WI38 (cell line): ENCODE data around the gene CTSL.

Experiments
- H3K4me3 ChIP-seq: 2 replicates; pipeline ENCODE4 v1.5.1; 2011; ENCODE audit warnings: low read depth, mild to moderate bottlenecking, control low read depth, low read length
- TF ChIP-seq, protein P1 (sequence below): IDR thresholded peaks from 2 replicates; pipeline ENCODE4 v1.5.1; 2012; ENCODE audit warnings: low read depth, mild to moderate bottlenecking, control low read depth, low read length

The CTSL gene

DNA sequence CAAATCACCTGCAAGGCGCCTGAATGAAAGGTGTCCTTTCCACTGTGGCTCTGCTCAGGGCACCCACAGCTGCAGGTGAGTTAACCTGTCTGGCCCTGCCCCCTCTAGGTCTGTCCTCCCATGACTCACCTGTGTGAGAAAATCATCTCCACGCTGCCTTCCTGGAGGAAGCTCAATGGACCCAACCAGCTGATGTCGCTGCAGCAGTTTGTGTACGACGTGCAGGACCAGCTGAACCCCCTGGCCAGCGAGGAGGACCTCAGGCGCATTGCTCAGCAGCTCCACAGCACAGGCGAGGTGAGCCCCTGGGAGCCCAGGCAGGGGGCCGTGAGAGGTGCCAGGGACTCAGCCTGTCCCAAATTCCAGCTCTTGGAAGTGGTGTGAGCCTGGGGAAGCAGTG is 23.0 kb upstream of the CTSL start:
- no peak overlapping the region for H3K4me3 ChIP-seq
- TF ChIP-seq, protein P1, sequence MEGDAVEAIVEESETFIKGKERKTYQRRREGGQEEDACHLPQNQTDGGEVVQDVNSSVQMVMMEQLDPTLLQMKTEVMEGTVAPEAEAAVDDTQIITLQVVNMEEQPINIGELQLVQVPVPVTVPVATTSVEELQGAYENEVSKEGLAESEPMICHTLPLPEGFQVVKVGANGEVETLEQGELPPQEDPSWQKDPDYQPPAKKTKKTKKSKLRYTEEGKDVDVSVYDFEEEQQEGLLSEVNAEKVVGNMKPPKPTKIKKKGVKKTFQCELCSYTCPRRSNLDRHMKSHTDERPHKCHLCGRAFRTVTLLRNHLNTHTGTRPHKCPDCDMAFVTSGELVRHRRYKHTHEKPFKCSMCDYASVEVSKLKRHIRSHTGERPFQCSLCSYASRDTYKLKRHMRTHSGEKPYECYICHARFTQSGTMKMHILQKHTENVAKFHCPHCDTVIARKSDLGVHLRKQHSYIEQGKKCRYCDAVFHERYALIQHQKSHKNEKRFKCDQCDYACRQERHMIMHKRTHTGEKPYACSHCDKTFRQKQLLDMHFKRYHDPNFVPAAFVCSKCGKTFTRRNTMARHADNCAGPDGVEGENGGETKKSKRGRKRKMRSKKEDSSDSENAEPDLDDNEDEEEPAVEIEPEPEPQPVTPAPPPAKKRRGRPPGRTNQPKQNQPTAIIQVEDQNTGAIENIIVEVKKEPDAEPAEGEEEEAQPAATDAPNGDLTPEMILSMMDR, result no peak

DNA sequence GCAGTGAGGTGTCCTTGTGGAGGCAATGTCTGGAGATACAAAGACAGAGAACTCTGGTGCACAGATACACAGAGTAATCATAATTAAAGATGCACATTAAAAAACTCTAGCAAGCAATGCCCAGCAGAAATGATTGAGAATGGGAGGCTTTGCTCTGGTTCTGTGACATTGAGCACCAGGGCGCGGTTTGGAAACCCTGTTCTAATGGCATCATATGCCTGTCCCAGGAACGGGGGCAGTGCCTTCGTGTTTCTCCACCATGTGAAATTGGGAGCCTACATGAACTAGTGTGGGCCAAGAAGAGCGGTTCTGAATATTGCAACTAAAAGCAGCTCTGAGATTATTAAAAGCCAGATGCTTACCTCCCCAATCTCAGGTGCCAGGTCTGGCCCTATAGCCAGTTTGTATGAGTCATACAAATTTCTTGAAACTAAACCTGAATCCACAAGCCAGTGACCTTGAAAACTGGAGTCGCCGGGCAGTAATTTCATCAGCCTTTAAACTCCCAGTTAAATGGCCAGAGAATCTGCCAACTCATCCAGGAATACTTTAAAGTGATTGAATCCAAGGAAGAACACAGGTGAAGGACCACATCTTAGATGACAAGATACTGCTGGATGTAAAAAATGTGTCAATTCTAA is 22.2 kb upstream of the CTSL start:
- TF ChIP-seq, protein P1, result no peak
- no peak overlapping the region for H3K4me3 ChIP-seq

DNA sequence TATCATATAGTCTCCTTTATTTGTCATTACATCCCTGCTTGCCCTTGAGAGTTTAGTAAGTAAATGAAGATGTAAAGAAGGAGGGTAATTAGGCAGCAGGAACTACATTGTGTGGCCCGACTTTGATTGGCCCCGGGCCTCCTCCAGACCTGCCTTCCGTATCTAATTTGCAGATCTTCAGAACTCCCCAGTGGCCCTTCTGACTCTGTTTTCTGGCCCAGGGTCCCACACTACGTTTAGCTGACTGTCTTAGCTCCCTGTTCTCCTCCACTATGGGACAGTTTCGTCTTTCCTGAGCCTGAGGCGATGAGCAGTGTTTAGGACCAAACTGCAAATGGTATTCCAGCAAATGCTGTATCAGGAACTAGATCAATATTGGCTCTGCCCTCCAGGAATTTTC is 21.6 kb upstream of the CTSL start:
- TF ChIP-seq, protein P1, result no peak
- H3K4me3 ChIP-seq, result no peak overlapping the region

DNA sequence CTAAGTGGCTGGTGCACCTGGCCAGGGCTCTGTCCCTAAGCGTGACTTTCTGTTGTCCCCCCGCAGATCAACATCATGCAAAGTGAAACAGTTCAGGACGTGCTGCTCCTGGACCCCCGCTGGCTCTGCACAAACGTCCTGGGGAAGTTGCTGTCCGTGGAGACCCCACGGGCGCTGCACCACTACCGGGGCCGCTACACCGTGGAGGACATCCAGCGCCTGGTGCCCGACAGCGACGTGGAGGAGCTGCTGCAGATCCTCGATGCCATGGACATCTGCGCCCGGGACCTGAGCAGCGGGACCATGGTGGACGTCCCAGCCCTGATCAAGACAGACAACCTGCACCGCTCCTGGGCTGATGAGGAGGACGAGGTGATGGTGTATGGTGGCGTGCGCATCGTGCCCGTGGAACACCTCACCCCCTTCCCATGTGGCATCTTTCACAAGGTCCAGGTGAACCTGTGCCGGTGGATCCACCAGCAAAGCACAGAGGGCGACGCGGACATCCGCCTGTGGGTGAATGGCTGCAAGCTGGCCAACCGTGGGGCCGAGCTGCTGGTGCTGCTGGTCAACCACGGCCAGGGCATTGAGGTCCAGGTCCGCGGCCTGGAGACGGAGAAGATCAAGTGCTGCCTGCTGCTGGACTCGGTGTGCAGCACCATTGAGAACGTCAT is 19.7 kb upstream of the CTSL start:
- H3K4me3 ChIP-seq, result no peak overlapping the region
- TF ChIP-seq, protein P1, result no peak

DNA sequence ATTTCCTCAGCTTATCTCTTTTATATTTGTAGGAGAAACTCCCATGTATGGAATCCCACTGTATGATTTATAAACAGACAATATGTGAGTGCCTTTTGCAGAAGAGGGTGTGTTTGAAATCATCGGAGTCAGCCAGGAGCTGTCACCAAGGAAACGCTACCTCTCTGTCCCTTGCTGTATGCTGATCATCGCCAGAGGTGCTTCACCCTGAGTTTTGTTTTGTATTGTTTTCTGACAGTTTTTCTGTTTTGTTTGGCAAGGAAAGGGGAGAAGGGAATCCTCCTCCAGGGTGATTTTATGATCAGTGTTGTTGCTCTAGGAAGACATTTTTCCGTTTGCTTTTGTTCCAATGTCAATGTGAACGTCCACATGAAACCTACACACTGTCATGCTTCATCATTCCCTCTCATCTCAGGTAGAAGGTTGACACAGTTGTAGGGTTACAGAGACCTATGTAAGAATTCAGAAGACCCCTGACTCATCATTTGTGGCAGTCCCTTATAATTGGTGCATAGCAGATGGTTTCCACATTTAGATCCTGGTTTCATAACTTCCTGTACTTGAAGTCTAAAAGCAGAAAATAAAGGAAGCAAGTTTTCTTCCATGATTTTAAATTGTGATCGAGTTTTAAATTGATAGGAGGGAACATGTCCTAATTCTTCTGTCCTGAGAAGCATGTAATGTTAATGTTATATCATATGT is 18.0 kb upstream of the CTSL start:
- TF ChIP-seq, protein P1, result no peak
- no peak overlapping the region for H3K4me3 ChIP-seq

DNA sequence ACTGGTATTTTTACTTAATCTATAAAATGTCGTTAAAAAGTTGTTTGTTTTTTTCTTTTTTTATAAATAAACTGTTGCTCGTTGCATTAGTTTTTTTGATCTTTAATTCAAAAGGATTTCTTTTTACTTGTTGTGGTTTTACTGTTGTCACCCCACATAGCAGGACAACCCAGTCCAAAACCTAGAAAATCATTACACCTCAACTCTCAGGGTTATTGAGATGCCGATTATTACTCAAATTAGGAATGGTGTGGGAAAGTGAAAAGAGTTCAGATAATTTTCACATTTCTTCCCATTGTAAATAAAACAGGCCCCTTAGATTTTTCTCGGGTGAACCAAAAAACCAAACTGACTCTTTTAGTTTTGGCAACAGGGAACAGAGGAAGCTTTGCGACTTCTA is 17.4 kb upstream of the CTSL start:
- no peak overlapping the region for H3K4me3 ChIP-seq
- TF ChIP-seq, protein P1, result no peak
